Lung (tissue), 12 donors: ENCODE measurements around the gene GXYLT2. TPM values are rescaled to one million over a fixed set of nuclear protein-coding genes. Genes with fewer than 3 reads are reported as not detected.

ENCODE experiments used
- ATAC-seq: fragments of 200-7000 bp; cut with Tn5 transposase; one replicate; pipeline ENCODE4 v1.9.1; 2020; ENCODE audit warnings: moderate number of reproducible peaks; ENCODE audit not compliant: insufficient read depth, low FRiP score
- DNase-seq, 3 donors: peaks; one replicate each; pipeline ENCODE4 v3.0.0-alpha.2; 2013 to 2017
- H3K27ac ChIP-seq, 2 donors: one replicate each; pipeline ENCODE4 v1.5.1; 2013; ENCODE audit warnings: mild to moderate bottlenecking in 2 of 2, moderate library complexity in 2 of 2, control low read depth in 1 of 2, inconsistent platforms in 1 of 2, low read depth in 1 of 2, low read length in 1 of 2
- H3K27me3 ChIP-seq, 3 donors: one replicate each; pipeline ENCODE4 v1.5.1; 2013; ENCODE audit warnings: low read length in 2 of 3; ENCODE audit not compliant: control insufficient read depth in 3 of 3, insufficient read depth in 3 of 3
- H3K36me3 ChIP-seq, 4 donors: one replicate each; pipeline ENCODE4 v1.5.1; 2013; ENCODE audit warnings: low read length in 4 of 4, mild to moderate bottlenecking in 1 of 4, moderate library complexity in 1 of 4; ENCODE audit not compliant: control insufficient read depth in 4 of 4, insufficient read depth in 4 of 4
- H3K4me1 ChIP-seq, 5 donors: one replicate each; pipeline ENCODE4 v1.5.1; 2013; ENCODE audit warnings: low read length in 5 of 5, mild to moderate bottlenecking in 2 of 5, moderate library complexity in 1 of 5; ENCODE audit not compliant: control insufficient read depth in 5 of 5, insufficient read depth in 5 of 5
- H3K4me3 ChIP-seq: one replicate; pipeline ENCODE4 v1.5.1; 2013; ENCODE audit warnings: mild to moderate bottlenecking, control low read depth, moderate library complexity
- H3K9ac ChIP-seq, 2 donors: one replicate each; pipeline ENCODE4 v1.5.1; 2013; ENCODE audit warnings: low read length in 2 of 2, control low read depth in 1 of 2; ENCODE audit not compliant: insufficient read depth in 1 of 2
- H3K9me3 ChIP-seq, 4 donors: one replicate each; pipeline ENCODE4 v1.5.1; 2013; ENCODE audit warnings: low read length in 3 of 4, mild to moderate bottlenecking in 1 of 4, moderate library complexity in 1 of 4; ENCODE audit not compliant: control insufficient read depth in 4 of 4, insufficient read depth in 3 of 4
- WGBS, 2 donors: extraction: QIAGEN DNeasy Blood & Tissue Kit; methylation state at CpG; one replicate each; pipeline ENCODE4 v1.1.7; 2013; 5-methylcytosine and 5-hydroxymethylcytosine counted together
- polyA plus RNA-seq, 2 donors: library from polyadenylated mRNA; stranded (reverse); fragments of 200-250 nt; gene quantifications; one replicate each; pipeline ENCODE4 v1.2.1, GENCODE V29; 2013
- total RNA-seq, 2 donors: library from RNA; depleted of rRNA in 1 of 2; stranded (reverse); fragments of >200 nt in 1 of 2; gene quantifications; one replicate each; pipeline ENCODE4 v1.2.1, GENCODE V29; 2014 to 2021
- TF ChIP-seq, protein P1 (sequence below): IDR thresholded peaks from 2 replicates; pipeline ENCODE4 v1.5.1; 2012; ENCODE audit warnings: mild to moderate bottlenecking; ENCODE audit errors: control extremely low read depth, extremely low read depth
- donor health status: control.
- donor health status: control.
- donor health status: Bipolar disorder and iron deficiency.
- donor health status: healthy.
- donor health status: DM: yes; HTN: yes; CAD: no.

The GXYLT2 gene
- total and polyA plus RNA-seq, 4 donors = 0.52 to 46.8 (median 4.8) TPM

DNA sequence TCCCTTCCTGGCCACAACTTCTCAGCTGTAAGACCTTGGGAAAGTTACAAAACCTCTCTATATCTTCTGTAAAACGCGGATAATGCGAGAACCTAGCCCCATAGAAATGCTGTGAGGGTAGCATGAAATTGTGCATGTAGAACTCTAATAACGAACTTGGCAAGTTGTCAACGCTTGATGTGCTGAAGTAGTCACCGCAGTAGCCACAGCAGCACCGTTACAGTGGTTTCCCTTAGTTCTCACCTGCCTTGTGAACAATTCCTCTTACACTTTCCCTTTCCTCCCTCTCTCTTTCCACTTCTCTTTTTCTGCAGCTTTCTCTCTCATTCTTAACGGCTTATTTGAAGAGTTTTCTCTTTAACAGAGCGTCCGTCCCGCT, 39.2 kb upstream of the GXYLT2 start:
- peak overlapping the region; percentile 2 for H3K4me3 ChIP-seq
- H3K27me3 ChIP-seq = peaks cover 0 to 4% (median 0%) of the 10 kb centered on the region in 3 donors
- H3K36me3 ChIP-seq = no peaks in the 10 kb centered on the region
- H3K9ac ChIP-seq = peak overlapping the region in 1 of 2 donors; percentile 30
- H3K4me1 ChIP-seq = peaks cover 1 to 30% (median 9%) of the 10 kb centered on the region in 5 donors
- H3K27ac ChIP-seq = no peak overlapping the region
- TF ChIP-seq, protein P1, sequence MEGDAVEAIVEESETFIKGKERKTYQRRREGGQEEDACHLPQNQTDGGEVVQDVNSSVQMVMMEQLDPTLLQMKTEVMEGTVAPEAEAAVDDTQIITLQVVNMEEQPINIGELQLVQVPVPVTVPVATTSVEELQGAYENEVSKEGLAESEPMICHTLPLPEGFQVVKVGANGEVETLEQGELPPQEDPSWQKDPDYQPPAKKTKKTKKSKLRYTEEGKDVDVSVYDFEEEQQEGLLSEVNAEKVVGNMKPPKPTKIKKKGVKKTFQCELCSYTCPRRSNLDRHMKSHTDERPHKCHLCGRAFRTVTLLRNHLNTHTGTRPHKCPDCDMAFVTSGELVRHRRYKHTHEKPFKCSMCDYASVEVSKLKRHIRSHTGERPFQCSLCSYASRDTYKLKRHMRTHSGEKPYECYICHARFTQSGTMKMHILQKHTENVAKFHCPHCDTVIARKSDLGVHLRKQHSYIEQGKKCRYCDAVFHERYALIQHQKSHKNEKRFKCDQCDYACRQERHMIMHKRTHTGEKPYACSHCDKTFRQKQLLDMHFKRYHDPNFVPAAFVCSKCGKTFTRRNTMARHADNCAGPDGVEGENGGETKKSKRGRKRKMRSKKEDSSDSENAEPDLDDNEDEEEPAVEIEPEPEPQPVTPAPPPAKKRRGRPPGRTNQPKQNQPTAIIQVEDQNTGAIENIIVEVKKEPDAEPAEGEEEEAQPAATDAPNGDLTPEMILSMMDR = no peak
- no peak for DNase-seq
- 0 to 1% methylated on average over 11 of the region's 11 CpGs for WGBS, 2 donors
- no peaks in the 10 kb centered on the region for H3K9me3 ChIP-seq
- no peak for ATAC-seq

DNA sequence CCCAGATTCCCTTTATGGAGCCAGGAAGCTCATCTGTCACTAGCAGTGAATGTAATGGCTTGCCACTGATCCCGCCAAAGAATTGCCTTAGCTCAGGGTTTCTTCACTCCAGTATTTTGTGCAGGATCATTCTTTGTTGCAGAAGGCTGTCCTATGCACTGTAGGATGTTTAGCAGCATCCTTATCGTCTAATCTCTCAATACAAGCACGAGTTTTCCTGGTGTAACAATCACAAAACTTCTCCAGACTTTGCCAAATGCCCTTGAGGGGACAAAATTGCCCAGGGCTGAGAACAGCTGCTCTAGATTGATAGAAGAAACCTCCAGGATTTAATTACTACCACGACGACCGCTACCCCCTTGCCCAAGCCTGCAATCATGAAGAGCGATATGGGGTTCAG, 32.8 kb upstream of the GXYLT2 start:
- H3K4me1 ChIP-seq = no peaks in the 10 kb centered on the region
- TF ChIP-seq, protein P1 = no peak
- ATAC-seq (no peak), DNase-seq (no peak)
- H3K27me3 ChIP-seq = no peaks in the 10 kb centered on the region
- H3K4me3 ChIP-seq = no peak overlapping the region
- 69 to 83% methylated on average over 7 of the region's 7 CpGs for WGBS, 2 donors
- H3K27ac ChIP-seq = no peak overlapping the region
- H3K9me3 ChIP-seq = no peaks in the 10 kb centered on the region
- H3K9ac ChIP-seq = no peak overlapping the region
- H3K36me3 ChIP-seq = no peaks in the 10 kb centered on the region

DNA sequence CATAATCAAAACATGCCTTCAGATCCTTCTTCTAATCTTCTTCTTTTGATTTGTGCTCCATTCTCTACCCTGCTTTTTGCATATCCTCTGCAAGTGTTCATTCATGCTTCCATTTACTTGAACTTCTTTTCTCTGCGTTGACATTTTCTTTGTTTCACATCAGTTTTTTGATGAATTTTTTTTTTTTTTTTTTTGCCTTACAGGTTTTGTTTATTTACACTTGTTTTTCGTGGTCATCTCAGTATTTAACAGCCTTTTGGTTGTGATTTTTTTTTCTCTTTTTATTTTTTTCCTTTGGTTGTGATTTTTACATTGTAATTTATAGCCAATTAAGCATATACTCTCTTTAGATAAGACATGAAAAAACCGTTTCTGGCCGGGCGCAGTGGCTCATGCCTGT, 27.8 kb upstream of the GXYLT2 start:
- no peaks in the 10 kb centered on the region for H3K27me3 ChIP-seq
- ATAC-seq (no peak), DNase-seq (no peak)
- H3K4me1 ChIP-seq = peaks cover 0 to 4% (median 0%) of the 10 kb centered on the region in 5 donors
- H3K36me3 ChIP-seq = no peaks in the 10 kb centered on the region
- TF ChIP-seq, protein P1 = no peak
- no peak overlapping the region for H3K27ac ChIP-seq
- H3K9ac ChIP-seq = no peak overlapping the region
- 89 to 90% methylated on average over 5 of the region's 5 CpGs for WGBS, 2 donors
- no peaks in the 10 kb centered on the region for H3K9me3 ChIP-seq
- no peak overlapping the region for H3K4me3 ChIP-seq

DNA sequence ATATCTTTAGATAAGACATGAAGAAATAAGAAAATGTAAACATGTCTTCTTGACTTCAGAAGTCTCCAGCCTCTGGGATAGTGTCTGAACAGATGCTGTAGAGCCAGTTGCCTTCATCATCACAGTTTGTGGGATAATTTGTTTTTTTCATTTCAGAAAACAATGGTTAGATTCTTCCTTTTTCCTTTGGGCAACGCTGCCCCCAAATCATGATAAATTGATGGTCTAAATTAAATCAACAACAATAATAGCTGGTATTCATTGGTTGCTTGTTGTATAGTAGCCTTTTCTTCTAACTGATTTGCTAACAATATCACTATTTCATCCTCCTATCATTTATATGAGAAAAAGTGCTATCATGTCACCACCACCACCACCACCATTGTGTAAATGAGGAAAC, 27.0 kb upstream of the GXYLT2 start:
- ATAC-seq = no peak
- TF ChIP-seq, protein P1 = no peak
- WGBS, 2 donors = 79 to 93% methylated on average over 1 of the region's 1 CpG
- peaks cover 0 to 4% (median 0%) of the 10 kb centered on the region in 5 donors for H3K4me1 ChIP-seq
- DNase-seq = no peak
- no peaks in the 10 kb centered on the region for H3K9me3 ChIP-seq
- no peaks in the 10 kb centered on the region for H3K36me3 ChIP-seq
- H3K9ac ChIP-seq = no peak overlapping the region
- no peaks in the 10 kb centered on the region for H3K27me3 ChIP-seq
- no peak overlapping the region for H3K27ac ChIP-seq
- H3K4me3 ChIP-seq = no peak overlapping the region
